Endothelial cell of umbilical vein (primary cell): Measurements from ENCODE around the gene UBASH3A. TPM values are rescaled to one million over a fixed set of nuclear protein-coding genes. Genes with fewer than 3 reads are reported as not detected.

Source experiments
- BruUV-seq: library from RNA; stranded (reverse); fragments of 400-500 nt; replicated peaks from 2 replicates; lab custom pipeline; 2021; lab: Mats Ljungman, UMichigan
- CTCF ChIA-PET: fragments of 300-600, 350-600 bp; sonication (Branson Sonifier 250); formaldehyde crosslinking; loops from one replicate; lab custom pipeline; 2021; ENCODE audit warnings: antibody characterized with exemption, inconsistent platforms; lab: Charles Lee
- POLR2A ChIA-PET: fragments of 300-600, 350-600 bp; sonication (Branson Sonifier 250); formaldehyde crosslinking; loops from one replicate; lab custom pipeline; 2021; ENCODE audit warnings: antibody characterized with exemption, inconsistent platforms; lab: Charles Lee
- DNase-seq: peaks from one replicate; pipeline ENCODE4 v3.0.0-alpha.2; 2011; ENCODE audit warnings: low read depth, low spot score
- FAIRE-seq: peaks from 2 replicates; lab custom pipeline; 2011; peaks lifted over from hg19 to GRCh38; lab: Jason Lieb, UNC
- H2AFZ ChIP-seq: 2 replicates; pipeline ENCODE4 v1.6.0; 2012; ENCODE audit warnings: low read depth, low read length, control low read depth, inconsistent platforms
- H3K27ac ChIP-seq: 2 replicates; pipeline ENCODE4 v1.5.1; 2011; ENCODE audit warnings: low read depth, mild to moderate bottlenecking, control low read depth, low read length, moderate library complexity; ENCODE audit not compliant: insufficient read depth
- H3K27me3 ChIP-seq, 2 experiments: 2 replicates each; pipeline versions ENCODE4 v1.6.0 to v1.6.1; 2011; ENCODE audit warnings: low read length in 2 of 2, mixed read lengths in 1 of 2; ENCODE audit not compliant: control insufficient read depth in 2 of 2, insufficient read depth in 2 of 2
- H3K36me3 ChIP-seq, 2 experiments: 2 replicates in 1 of 2; 3 replicates in 1 of 2; pipeline ENCODE4 v1.5.1; 2011; ENCODE audit warnings: low read length in 2 of 2, mild to moderate bottlenecking in 1 of 2, moderate library complexity in 1 of 2; ENCODE audit not compliant: control insufficient read depth in 2 of 2, insufficient read depth in 2 of 2; ENCODE audit errors: extremely low read depth in 1 of 2
- H3K4me1 ChIP-seq: 3 replicates; pipeline ENCODE4 v1.5.1; 2011; ENCODE audit warnings: mild to moderate bottlenecking, low read length; ENCODE audit not compliant: control insufficient read depth, insufficient read depth; ENCODE audit errors: extremely low read depth
- H3K4me2 ChIP-seq: 2 replicates; pipeline ENCODE4 v1.6.1; 2011; ENCODE audit warnings: low read length, control low read depth, mixed read lengths; ENCODE audit not compliant: insufficient read depth
- H3K4me3 ChIP-seq, 3 experiments: fragments of 200-600 bp in 1 of 3; sonication (generic), shearing (Covaris generic) in 1 of 3; replicated peaks in 1 of 3; 2 replicates each; pipeline ENCODE4 v1.5.1; 2011 to 2016; ENCODE audit warnings: control low read depth in 3 of 3, low read length in 3 of 3, mild to moderate bottlenecking in 2 of 3, inconsistent platforms in 1 of 3, low read depth in 1 of 3, moderate library complexity in 1 of 3; ENCODE audit not compliant: insufficient read depth in 1 of 3
- H3K79me2 ChIP-seq: 2 replicates; pipeline ENCODE4 v1.6.0; 2012; ENCODE audit warnings: low read length, inconsistent platforms; ENCODE audit not compliant: control insufficient read depth, insufficient read depth
- H3K9ac ChIP-seq: replicated peaks from 2 replicates; pipeline ENCODE3; 2011; ENCODE audit warnings: low read length, control low read depth; ENCODE audit not compliant: insufficient read depth; ENCODE audit errors: extremely low read depth
- H3K9me1 ChIP-seq: replicated peaks from 3 replicates; pipeline ENCODE4 v1.6.0; 2011; ENCODE audit warnings: mild to moderate bottlenecking, low read length; ENCODE audit not compliant: control insufficient read depth, insufficient read depth; ENCODE audit errors: extremely low read depth
- H3K9me3 ChIP-seq: replicated peaks from 2 replicates; pipeline ENCODE4 v1.5.1; 2012; ENCODE audit warnings: low read length, inconsistent platforms; ENCODE audit not compliant: control insufficient read depth, insufficient read depth
- H4K20me1 ChIP-seq: replicated peaks from 2 replicates; pipeline ENCODE3; 2011; ENCODE audit warnings: mild to moderate bottlenecking, low read length; ENCODE audit not compliant: control insufficient read depth, insufficient read depth; ENCODE audit errors: extremely low read depth
- EZH2 ChIP-seq: IDR thresholded peaks from 2 replicates; pipeline ENCODE4 v1.6.1; 2012; ENCODE audit warnings: borderline replicate concordance, low read depth, mild to moderate bottlenecking, moderate library complexity, low read length, inconsistent platforms; ENCODE audit not compliant: severe bottlenecking
- GATA2 ChIP-seq: IDR thresholded peaks from 2 replicates; pipeline ENCODE4 v1.7.0; 2011; ENCODE audit warnings: low read depth, mild to moderate bottlenecking, moderate library complexity, mixed read lengths, low read length; ENCODE audit not compliant: insufficient read length, insufficient read depth
- POLR2A ChIP-seq: IDR thresholded peaks from 2 replicates; pipeline ENCODE4 v1.6.1; 2012; ENCODE audit warnings: low read depth, mild to moderate bottlenecking, control low read depth, low read length
- dilution Hi-C: fragments of 300-500 bp; cut with MboI; formaldehyde crosslinking; loops from one replicate; pipeline ENCODE4 v1.15.0; 2019; ENCODE audit warnings: low sequenced_read_pairs; ENCODE audit not compliant: extremely low pct_ligation_motif_present
- intact Hi-C: fragments of 100-400 bp; cut with micrococcal nuclease; formaldehyde crosslinking; loops from one replicate; pipeline ENCODE4 v1.10.0; 2022
- polyA plus RNA-seq, 4 experiments: library from polyadenylated mRNA; depleted of rRNA in 3 of 4; stranded (reverse) in 3 of 4; unstranded in 1 of 4; fragments of >200 nt; gene quantifications; 2 replicates each; pipeline versions ENCODE4 v1.2.1 to v1.2.3, GENCODE V29; 2011 to 2012; ENCODE audit warnings: missing spikeins in 1 of 4
- total RNA-seq: library from RNA; stranded (reverse); gene quantifications from 2 replicates; pipeline ENCODE4 v1.2.3, GENCODE V29; 2021

The UBASH3A gene
- total and polyA plus RNA-seq, 2 donors (not counting 3 experiments of a cell fraction or from before 2014, with no cell fraction given), result not detected

GRCh38 chr21:42440187-42440792, 36.6 kb downstream of the UBASH3A start:
- no peak for DNase-seq
- ChIA-PET CTCF (no interaction called here), POLR2A (no interaction called here)
- FAIRE-seq, result no peak
- H3K4me1 ChIP-seq, result no peaks in the 10 kb centered on the region
- H2AFZ ChIP-seq, result no peak overlapping the region
- H3K9ac ChIP-seq, result no peak overlapping the region
- no peaks in the 10 kb centered on the region for H3K9me1 ChIP-seq
- H3K4me3 ChIP-seq, result no peak overlapping the region
- intact Hi-C loops (no loop called here), dilution Hi-C loops (no loop called here)
- no peak overlapping the region for H3K27ac ChIP-seq
- H3K79me2 ChIP-seq, result no peaks in the 10 kb centered on the region
- H4K20me1 ChIP-seq, result no peaks in the 10 kb centered on the region
- no peaks in the 10 kb centered on the region for H3K36me3 ChIP-seq
- H3K9me3 ChIP-seq, result no peaks in the 10 kb centered on the region
- no peak for TF ChIP-seq POLR2A
- TF ChIP-seq GATA2, result no peak
- no peak for TF ChIP-seq EZH2
- H3K4me2 ChIP-seq, result no peak overlapping the region
- H3K27me3 ChIP-seq, result no peaks in the 10 kb centered on the region
- BruUV-seq, result no TSS peak

GRCh38 chr21:42441963-42442362, 38.3 kb downstream of the UBASH3A start:
- Histone ChIP-seq H2AFZ (no peak overlapping the region), H3K27me3 (no peaks in the 10 kb centered on the region), H3K9me3 (no peaks in the 10 kb centered on the region), H3K4me3 (no peak overlapping the region), H3K79me2 (no peaks in the 10 kb centered on the region), H3K36me3 (no peaks in the 10 kb centered on the region), H3K9ac (no peak overlapping the region), H4K20me1 (no peaks in the 10 kb centered on the region), H3K27ac (no peak overlapping the region), H3K9me1 (no peaks in the 10 kb centered on the region), H3K4me2 (no peak overlapping the region), H3K4me1 (no peaks in the 10 kb centered on the region)
- POLR2A ChIA-PET, result no interaction called here
- DNase-seq (no peak), FAIRE-seq (no peak)
- no peak for TF ChIP-seq EZH2
- intact Hi-C loops (no loop called here), dilution Hi-C loops (no loop called here)
- BruUV-seq, result no TSS peak
- CTCF ChIA-PET, result interaction anchor here (1.3 kb wide), 1 partner anchor 183 kb away, joined by 3 read pairs; no protein-coding TSS in a partner anchor
